OCI-LY7 (cell line): ENCODE measurements around the gene WIZ.

Experiments used
- CTCF ChIP-seq: fragments of 200-600 bp; sonication (generic); conservative IDR thresholded peaks from 2 replicates; pipeline ENCODE4 v1.5.1; 2014; ENCODE audit warnings: mild to moderate bottlenecking, antibody characterized with exemption, low read length, moderate library complexity, mixed read lengths
- EZH2phosphoT487 ChIP-seq: fragments of 200-600 bp; sonication (generic); IDR thresholded peaks from 2 replicates; pipeline ENCODE4 v1.6.1; 2018; ENCODE audit warnings: low read depth, borderline replicate concordance, mild to moderate bottlenecking, mixed run types, antibody characterized with exemption, low read length, moderate library complexity, mixed read lengths

DNA sequence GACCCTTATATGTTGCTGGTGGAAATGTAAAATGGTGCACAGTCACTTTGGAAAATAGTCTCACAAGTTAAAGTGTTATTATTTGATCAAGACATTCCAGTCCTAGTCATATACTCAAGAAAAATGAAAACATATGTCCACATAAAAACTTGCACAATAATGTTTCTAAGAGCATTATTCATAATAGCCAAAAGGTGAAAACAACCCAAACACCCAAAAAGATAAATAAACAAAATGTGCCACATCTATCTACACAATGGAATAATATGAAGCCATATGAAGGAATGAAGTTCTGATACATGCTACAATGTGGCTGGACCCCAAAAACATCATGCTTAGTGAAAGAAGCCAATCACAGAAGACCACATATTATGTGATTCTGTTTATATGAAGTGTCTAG lies 55.8 kb downstream of the WIZ start:
- TF ChIP-seq EZH2phosphoT487 (no peak), CTCF (no peak)
